GM18858 (cell line): ENCODE measurements around the gene CACNB1.
"Not testable (repeated sequence)": the region's sequence is repeated elsewhere in the genome, so short reads cannot be mapped to it uniquely, and the experiment has no call there.

Experiments
- ATAC-seq: cut with Tn5 transposase; IDR thresholded peaks from one replicate; pipeline ENCODE4 v1.9.1; 2021; ENCODE audit not compliant: unreplicated experiment

Gene CACNB1

GRCh38 chr17:39177256-39177655 is 20.2 kb downstream of the CACNB1 start:
- ATAC-seq: no peak

DNA sequence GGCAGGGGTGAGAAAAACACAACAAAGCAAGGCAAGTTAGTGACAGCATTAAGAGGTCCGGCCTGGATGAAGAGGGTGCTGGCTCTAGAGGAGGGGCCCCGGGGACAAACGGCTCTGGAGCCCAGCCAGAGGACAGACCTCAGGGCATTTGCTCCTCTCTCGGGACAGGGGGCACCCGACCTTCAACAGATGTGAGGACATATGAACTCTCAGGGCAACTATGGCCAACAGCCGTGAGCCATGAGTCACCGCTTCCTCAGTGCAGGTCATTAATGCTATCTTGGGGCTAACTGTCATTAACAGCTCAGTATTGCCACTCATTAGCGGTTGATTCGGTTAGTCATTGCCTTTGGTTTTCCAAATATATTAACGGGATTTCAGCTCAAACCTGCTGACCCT is 21.8 kb downstream of the CACNB1 start:
- ATAC-seq: no peak

GRCh38 chr17:39174920-39175694 is 22.4 kb downstream of the CACNB1 start:
- ATAC-seq: no peak

DNA sequence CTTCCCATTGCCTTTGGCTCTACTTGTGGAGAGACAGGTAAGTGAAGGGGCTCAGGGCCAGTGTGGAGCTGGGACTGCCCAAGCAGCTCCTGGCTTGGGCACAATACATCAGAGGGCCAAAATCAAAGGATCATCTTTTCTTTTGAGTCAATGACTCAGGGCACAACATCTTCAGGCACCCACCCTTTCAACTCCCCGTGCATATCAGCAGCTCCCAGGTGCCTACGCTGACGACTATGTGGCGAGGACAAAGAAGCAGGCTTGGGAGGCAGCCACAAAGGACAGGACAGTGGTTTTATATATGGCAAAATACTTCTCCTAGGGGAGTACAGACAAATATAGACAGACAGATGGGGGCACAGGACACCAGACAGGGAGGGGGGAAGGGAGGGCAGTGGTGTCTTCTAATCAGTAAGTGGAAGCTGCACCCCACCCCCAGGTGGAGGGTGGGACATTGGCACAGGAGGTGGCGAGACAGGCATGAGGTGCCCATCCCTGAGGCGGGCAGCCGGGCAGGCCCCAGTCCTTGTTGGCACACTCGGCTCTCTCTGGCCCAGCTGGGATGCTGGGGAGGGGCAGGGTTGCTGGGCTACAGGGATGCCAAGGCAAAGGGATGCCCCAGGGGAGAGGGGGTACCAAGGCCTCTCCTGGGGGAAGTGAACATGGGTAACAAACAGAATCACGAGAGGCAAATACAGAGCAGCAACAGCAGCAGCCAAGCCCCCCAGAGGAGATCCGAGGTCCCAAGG is 23.8 kb downstream of the CACNB1 start:
- ATAC-seq: no peak

DNA sequence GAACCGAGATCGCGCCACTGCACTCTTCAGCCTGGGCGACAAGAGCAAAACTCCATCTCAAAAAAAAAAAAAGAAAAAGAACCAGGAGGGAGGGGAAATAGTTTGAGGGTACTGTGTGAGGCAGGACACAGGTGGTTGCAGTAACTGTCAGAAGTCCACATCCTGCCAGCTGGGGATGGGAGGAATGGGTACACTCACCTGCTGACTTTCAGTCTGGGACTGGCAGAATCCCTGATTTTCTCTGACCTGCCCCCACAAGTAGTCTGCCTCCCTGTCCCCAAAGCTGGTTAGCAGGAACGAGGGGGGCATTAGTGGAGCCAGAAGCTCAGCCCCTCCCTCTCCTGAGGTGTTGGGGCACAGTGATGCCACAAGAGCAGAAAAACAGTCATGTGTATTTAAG is 24.4 kb downstream of the CACNB1 start:
- no peak for ATAC-seq

DNA sequence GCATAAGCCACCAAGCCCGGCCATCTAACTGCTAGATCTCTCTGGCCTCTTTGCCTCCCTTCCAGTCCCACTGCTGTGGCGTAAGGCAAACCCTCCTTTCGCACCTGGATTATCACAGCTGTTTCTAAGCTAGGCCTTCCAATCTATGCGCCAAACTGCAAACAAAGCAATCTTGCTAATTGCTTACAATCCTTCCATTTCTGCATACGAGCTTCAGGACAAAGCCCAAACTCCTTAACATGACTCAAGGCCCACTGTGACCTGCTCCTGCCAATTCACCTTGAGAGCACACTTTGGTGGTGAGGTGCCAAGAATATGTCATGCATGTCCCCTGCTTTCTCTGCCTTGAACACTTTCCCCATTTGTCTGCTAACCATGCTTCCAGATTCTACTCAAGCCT is 25.5 kb downstream of the CACNB1 start:
- no peak for ATAC-seq

- ATAC-seq: no peak
These were observed 26.9 kb downstream of the CACNB1 start for GRCh38 chr17:39170558-39170957.

- ATAC-seq: no peak
These were observed 27.4 kb downstream of the CACNB1 start for GRCh38 chr17:39170109-39170508.

DNA sequence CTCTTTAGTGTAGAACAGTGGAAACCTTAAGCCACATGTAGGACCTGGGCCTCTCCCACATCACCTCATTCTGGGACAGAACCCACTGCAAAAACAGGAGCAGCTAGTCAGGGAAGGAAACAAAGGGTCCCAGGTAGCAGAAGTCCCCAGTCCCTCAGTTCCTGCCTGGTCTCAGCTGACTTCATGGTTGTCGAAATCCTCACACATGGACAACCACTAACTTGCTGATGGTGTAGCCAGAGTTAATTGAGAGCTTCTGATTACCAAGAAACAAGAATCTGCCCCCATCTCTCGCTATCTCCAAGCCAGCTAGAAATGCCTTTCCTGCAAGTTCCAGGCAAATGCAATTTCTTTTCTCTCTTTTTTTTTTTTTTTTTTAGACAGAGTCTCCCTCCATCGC is 28.0 kb downstream of the CACNB1 start:
- ATAC-seq: no peak

DNA sequence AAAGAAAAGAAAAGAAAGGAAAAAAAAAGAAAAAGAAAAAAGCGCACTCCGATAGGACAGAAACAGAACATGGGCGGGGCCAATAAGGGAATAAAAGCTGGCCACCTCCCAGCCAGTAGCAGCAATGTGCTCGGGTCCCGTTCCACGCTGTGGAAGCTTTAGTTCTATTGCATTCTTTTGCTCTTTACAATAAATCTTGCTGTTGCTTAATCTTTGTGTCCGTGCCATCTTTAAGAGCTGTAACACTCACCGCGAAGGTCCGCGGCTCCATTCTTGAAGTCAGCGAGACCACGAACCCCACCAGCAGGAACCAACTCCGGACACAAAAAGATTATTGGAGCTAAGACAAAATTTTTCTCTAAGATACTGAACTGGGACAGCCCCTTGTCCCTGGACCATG is 28.4 kb downstream of the CACNB1 start:
- ATAC-seq: no peak

GRCh38 chr17:39168503-39168902 is 29.0 kb downstream of the CACNB1 start:
- not testable (repeated sequence) for ATAC-seq

- no peak for ATAC-seq
These were observed 30.0 kb downstream of the CACNB1 start for GRCh38 chr17:39167476-39167875.

GRCh38 chr17:39166437-39167335 is 30.8 kb downstream of the CACNB1 start:
- no peak for ATAC-seq

- no peak for ATAC-seq
These were observed 31.6 kb downstream of the CACNB1 start, which contains the start of gene ARL5C for GRCh38 chr17:39165841-39166349. Gene ARL5C (minus strand): TSS chr17:39166161. CDS start chr17:39165760, 401 bp downstream.

DNA sequence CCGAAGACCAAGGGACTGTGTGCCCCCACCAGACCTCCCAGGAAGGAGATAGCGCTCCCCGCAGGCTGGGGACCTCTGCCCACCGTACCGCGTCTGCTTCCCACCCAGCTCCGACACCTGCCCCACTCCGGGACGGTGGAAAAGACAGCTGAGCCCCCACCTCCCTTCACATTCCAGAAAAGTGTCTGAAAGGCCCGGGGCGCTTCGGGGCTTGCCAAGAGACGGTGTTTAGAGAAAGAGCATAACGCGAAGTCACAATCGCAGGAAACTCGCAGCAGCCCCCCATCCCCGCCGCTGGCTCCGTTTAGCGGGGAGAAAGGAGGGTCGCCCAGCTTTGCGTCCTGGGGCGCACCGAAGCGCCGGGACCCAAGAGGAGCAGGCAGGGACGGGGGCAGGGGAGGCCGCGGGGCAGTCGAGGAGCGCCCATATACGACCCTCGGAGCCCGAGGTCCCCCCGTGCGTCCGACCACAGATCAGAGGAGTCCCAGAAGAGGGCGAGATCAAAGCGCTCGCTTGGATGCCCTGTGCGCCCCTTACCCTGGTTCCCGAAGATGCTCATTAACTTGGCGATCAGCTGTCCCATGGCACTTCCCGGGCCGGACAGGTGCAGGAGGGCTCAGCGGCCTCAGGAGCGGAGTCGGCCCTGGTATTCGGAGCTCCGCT is 32.2 kb downstream of the CACNB1 start:
- no peak for ATAC-seq

DNA sequence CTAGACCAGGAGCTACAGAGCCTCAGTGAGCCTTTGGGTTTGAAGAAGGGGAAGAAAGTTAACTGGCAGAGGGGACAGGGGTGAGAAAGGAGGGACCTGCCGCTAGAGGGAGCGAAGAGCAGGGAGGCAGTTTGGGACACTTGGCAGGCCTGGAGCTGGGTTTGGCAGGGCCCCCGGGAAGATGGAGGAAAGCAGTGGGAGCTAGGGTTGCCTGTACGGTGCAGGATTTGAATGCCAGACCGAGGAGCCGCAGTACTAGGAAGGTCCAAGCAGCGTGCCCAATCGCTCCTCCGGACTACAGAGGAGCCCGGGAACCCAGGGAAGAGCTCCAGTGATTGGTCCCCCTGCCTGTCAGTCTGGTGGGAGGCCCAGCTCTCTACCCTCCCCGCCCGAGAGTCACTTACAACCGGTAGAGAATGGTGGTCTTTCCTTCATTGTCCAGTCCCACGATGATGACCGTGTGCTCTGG is 32.8 kb downstream of the CACNB1 start:
- no peak for ATAC-seq

- no peak for ATAC-seq
These were observed 35.5 kb downstream of the CACNB1 start for GRCh38 chr17:39161962-39162361.

DNA sequence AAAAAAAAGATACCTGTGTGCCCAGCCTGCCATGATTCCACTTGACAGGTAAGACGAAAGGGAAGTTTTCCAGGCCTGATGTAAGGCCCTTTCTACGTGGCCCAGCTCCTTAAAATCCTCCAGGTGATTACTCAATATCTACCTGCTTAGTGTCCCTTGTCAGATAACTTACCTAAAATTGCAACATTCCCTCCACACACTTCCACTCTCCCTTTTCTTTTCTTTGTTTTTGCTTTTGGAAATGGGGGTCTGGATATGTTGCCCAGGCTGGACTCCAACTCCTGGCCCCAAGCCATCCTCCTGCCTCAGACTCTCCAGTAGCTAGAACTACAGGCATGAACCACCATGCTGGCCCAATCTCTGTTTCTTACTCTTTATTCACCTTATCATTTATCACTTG is 38.8 kb downstream of the CACNB1 start:
- no peak for ATAC-seq

- no peak for ATAC-seq
These were observed 41.0 kb downstream of the CACNB1 start for GRCh38 chr17:39156491-39156890.

DNA sequence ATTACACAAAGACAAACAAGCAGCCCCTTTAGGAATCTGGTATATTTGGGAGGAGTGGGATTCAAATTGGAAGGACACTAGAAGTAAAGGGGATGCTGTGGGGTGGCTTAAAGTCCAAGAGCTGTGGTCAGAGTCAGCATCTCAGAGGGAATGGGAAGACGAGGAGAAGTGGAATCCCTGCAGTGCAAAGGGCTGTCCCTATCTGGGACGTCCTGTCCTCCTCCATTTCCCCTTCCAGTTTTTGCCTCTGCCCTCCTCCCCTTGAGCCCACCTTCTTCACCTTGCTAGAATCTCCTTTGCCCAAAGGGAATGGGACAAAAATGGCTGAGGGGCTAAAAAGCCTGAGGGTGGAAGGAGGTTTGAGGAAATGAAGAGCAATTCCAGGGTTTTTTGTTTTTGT is 41.8 kb downstream of the CACNB1 start:
- no peak for ATAC-seq
